Measurements from ENCODE around the gene KRT7.

KRT7 gene

GRCh38 chr12:52296572-52297215 is 63.7 kb downstream of the KRT7 start:
- TF ChIP-seq TAF1 (IDR thresholded peaks at IDR 0.05; ENCODE audit: borderline replicate concordance, insufficient read depth, low read length) (no peak), FOXP2 (optimal IDR thresholded peaks at IDR 0.05; ENCODE audit: borderline replicate concordance, extremely low read depth, extremely low read length, insufficient read depth) (no peak), REST (IDR thresholded peaks at IDR 0.05; ENCODE audit: insufficient read depth in 1 of 2, low read depth in 2 of 2, low read length in 2 of 2) (no peak), POLR2AphosphoS5 (IDR thresholded peaks at IDR 0.05; ENCODE audit: low read depth, low read length) (no peak), SIN3A (IDR thresholded peaks at IDR 0.05; ENCODE audit: borderline replicate concordance, insufficient read depth, low read length) (no peak)
